GM12878 (cell line): ENCODE results near the gene STEAP2. TPM values are rescaled to one million over a fixed set of nuclear protein-coding genes. Genes with fewer than 3 reads are reported as not detected.

Experiments
- ATAC-seq: fragments of 200-7000 bp; cut with Tn5 transposase; 3 replicates; pipeline ENCODE4 v1.9.1; 2020; ENCODE audit warnings: mild to moderate bottlenecking, moderate library complexity
- BruUV-seq: library from RNA; stranded (reverse); fragments of 400-500 nt; replicated peaks from 2 replicates; lab custom pipeline; 2021; lab: Mats Ljungman, UMichigan
- CTCF ChIA-PET: fragments of 300-600 bp; sonication (Branson Sonifier 250); formaldehyde crosslinking; extraction: SDS; loops from one replicate; lab custom pipeline; 2021; ENCODE audit warnings: inconsistent platforms; lab: Yijun Ruan, JAX
- POLR2A ChIA-PET: fragments of 350-600 bp; formaldehyde crosslinking; extraction: SDS; loops from one replicate; lab custom pipeline; 2021; ENCODE audit warnings: inconsistent platforms; lab: Charles Lee
- RAD21 ChIA-PET: fragments of 300-600 bp; sonication (Branson Sonifier 250); formaldehyde crosslinking; loops from one replicate; lab custom pipeline; 2023; ENCODE audit warnings: antibody characterized with exemption; ENCODE audit not compliant: unreplicated experiment; lab: Charles Lee
- SMC1A ChIA-PET: fragments of 300-600 bp; sonication (Branson Sonifier 250); formaldehyde crosslinking; loops from one replicate; lab custom pipeline; 2023; ENCODE audit not compliant: unreplicated experiment, uncharacterized antibody; lab: Charles Lee
- DNase-seq: peaks from one replicate; pipeline ENCODE4 v3.0.0-alpha.2; 2011; ENCODE audit warnings: low read depth, low spot score
- FAIRE-seq: peaks from 3 replicates; lab custom pipeline; 2011; peaks lifted over from hg19 to GRCh38; lab: Jason Lieb, UNC
- H2AFZ ChIP-seq: 2 replicates; pipeline ENCODE4 v1.6.0; 2011; ENCODE audit warnings: low read depth, low read length, control low read depth; ENCODE audit not compliant: control insufficient read depth
- H3K27ac ChIP-seq: 2 replicates; pipeline ENCODE4 v1.5.1; 2011; ENCODE audit warnings: control low read depth; ENCODE audit not compliant: control insufficient read depth, insufficient read depth
- H3K27me3 ChIP-seq, 2 experiments: replicated peaks in 1 of 2; 2 replicates each; pipeline versions ENCODE4 v1.6.0 to v1.6.1; 2011; ENCODE audit warnings: low read length in 1 of 2; ENCODE audit not compliant: control insufficient read depth in 2 of 2, insufficient read depth in 2 of 2
- H3K36me3 ChIP-seq, 2 experiments: 2 replicates each; pipeline ENCODE4 v1.5.1; 2011; ENCODE audit warnings: low read length in 1 of 2; ENCODE audit not compliant: control insufficient read depth in 2 of 2, insufficient read depth in 2 of 2
- H3K4me1 ChIP-seq: 2 replicates; pipeline ENCODE4 v1.6.1; 2011; ENCODE audit warnings: mild to moderate bottlenecking, low read length, moderate library complexity, mixed read lengths; ENCODE audit not compliant: control insufficient read depth, insufficient read depth
- H3K4me2 ChIP-seq: 2 replicates; pipeline ENCODE4 v1.6.0; 2011; ENCODE audit warnings: control low read depth; ENCODE audit not compliant: control insufficient read depth, insufficient read depth
- H3K4me3 ChIP-seq: fragments of 200-600 bp; sonication (generic); 2 replicates; pipeline ENCODE4 v1.5.1; 2016
- H3K79me2 ChIP-seq: 2 replicates; pipeline ENCODE4 v1.6.0; 2011; ENCODE audit warnings: low read length; ENCODE audit not compliant: control insufficient read depth, insufficient read depth
- H3K9ac ChIP-seq: 2 replicates; pipeline ENCODE4 v1.8.0; 2011; ENCODE audit warnings: low read length, control low read depth, mixed read lengths; ENCODE audit not compliant: control insufficient read depth, insufficient read depth
- H3K9me3 ChIP-seq: replicated peaks from 3 replicates; pipeline ENCODE4 v1.5.1; 2011; ENCODE audit warnings: mild to moderate bottlenecking, low read length; ENCODE audit not compliant: control insufficient read depth, insufficient read depth
- H4K20me1 ChIP-seq: 2 replicates; pipeline ENCODE4 v1.6.0; 2011; ENCODE audit not compliant: control insufficient read depth, insufficient read depth
- ATF7 ChIP-seq: fragments of 450-650 bp; IDR thresholded peaks from 2 replicates; pipeline ENCODE4 v1.6.1; 2016; ENCODE audit warnings: low read depth, mild to moderate bottlenecking
- BHLHE40 ChIP-seq, 2 experiments: fragments of 450-650 bp in 1 of 2; IDR thresholded peaks; 2 replicates each; pipeline ENCODE4 v1.6.1; 2011 to 2017; ENCODE audit warnings: low read depth in 2 of 2, borderline replicate concordance in 1 of 2, improper control_type of control experiment in 1 of 2, low read length in 1 of 2, mild to moderate bottlenecking in 1 of 2
- ETV6 ChIP-seq, 2 experiments: fragments of 450-650 bp in 1 of 2; IDR thresholded peaks in 1 of 2; conservative IDR thresholded peaks in 1 of 2; 2 replicates each; pipeline ENCODE4 v1.6.1; 2014; ENCODE audit warnings: antibody characterized with exemption in 1 of 2, borderline replicate concordance in 1 of 2, low read depth in 1 of 2, mild to moderate bottlenecking in 1 of 2, moderate library complexity in 1 of 2
- HCFC1 ChIP-seq: fragments of 150-350 bp; IDR thresholded peaks from 2 replicates; pipeline ENCODE4 v1.6.1; 2014; ENCODE audit warnings: low read length
- KDM1A ChIP-seq: fragments of 200-600 bp; sonication (generic); IDR thresholded peaks from 2 replicates; pipeline ENCODE4 v1.6.1; 2016; ENCODE audit warnings: borderline replicate concordance
- MXI1 ChIP-seq: fragments of 150-350 bp; IDR thresholded peaks from 2 replicates; pipeline ENCODE4 v1.6.1; 2011; ENCODE audit warnings: low read depth, mild to moderate bottlenecking, inconsistent platforms, low read length, improper control_type of control experiment
- WGBS: methylation state at CpG from one replicate; pipeline ENCODE4 v1.1.6; 2016; ENCODE audit warnings: low lambda C conversion rate; ENCODE audit not compliant: insufficient replicate concordance, insufficient coverage; ENCODE audit errors: missing lambda C conversion rate; 5-methylcytosine and 5-hydroxymethylcytosine counted together
- in situ Hi-C: fragments of 300-500 bp; cut with MboI; formaldehyde crosslinking; loops from 9 replicates; pipeline ENCODE4 v1.14.3; 2018; ENCODE audit warnings: mixed read lengths
- intact Hi-C: fragments of 100-400 bp; cut with micrococcal nuclease; formaldehyde crosslinking; loops from one replicate; pipeline ENCODE4 v1.14.2; 2022; ENCODE audit not compliant: unreplicated experiment
- polyA plus RNA-seq, 11 experiments: library from polyadenylated mRNA; depleted of rRNA in 4 of 11; unstranded in 6 of 11; stranded (reverse) in 5 of 11; fragments of >200 nt; fragmentation: Nextera tagmentation in 4 of 11; fragmentation: Illumina TruSeq in 1 of 11; extraction: Ambion mirVana in 4 of 11; extraction: Trizol in 1 of 11; gene quantifications; 1 replicate in 1 of 11; 2 replicates in 10 of 11; pipeline versions ENCODE4 v1.2.1 to v1.2.3, GENCODE V29; 2011 to 2016; ENCODE audit warnings: inconsistent platforms in 2 of 11, missing spikeins in 2 of 11, low read depth in 1 of 11
- total RNA-seq, 4 experiments: library from RNA; depleted of rRNA in 3 of 4; stranded (reverse); fragments of >200 nt in 3 of 4; fragmentation: Illumina TruSeq in 1 of 4; extraction: Trizol in 1 of 4; gene quantifications; 2 replicates each; pipeline versions ENCODE4 v1.2.1 to v1.2.3, GENCODE V29; 2013 to 2021
- TF ChIP-seq, protein P1 (sequence below): fragments of 450-650 bp; IDR thresholded peaks from 2 replicates; pipeline ENCODE4 v1.6.1; 2017; ENCODE audit warnings: low read depth, mild to moderate bottlenecking, moderate library complexity
- TF ChIP-seq, protein P2 (sequence below): fragments of 450-650 bp; IDR thresholded peaks from 2 replicates; pipeline ENCODE4 v1.6.1; 2016; ENCODE audit warnings: mild to moderate bottlenecking
- TF ChIP-seq, protein P3 (sequence below): fragments of 450-650 bp; IDR thresholded peaks from 2 replicates; pipeline ENCODE4 v1.6.1; 2017; ENCODE audit warnings: mild to moderate bottlenecking, moderate library complexity

Gene STEAP2
- total and polyA plus RNA-seq, 10 of the 15 experiments (the other 5 are each of a cell fraction or from before 2014, with no cell fraction given): 0.64 to 17.6 (median 1.8) TPM

DNA sequence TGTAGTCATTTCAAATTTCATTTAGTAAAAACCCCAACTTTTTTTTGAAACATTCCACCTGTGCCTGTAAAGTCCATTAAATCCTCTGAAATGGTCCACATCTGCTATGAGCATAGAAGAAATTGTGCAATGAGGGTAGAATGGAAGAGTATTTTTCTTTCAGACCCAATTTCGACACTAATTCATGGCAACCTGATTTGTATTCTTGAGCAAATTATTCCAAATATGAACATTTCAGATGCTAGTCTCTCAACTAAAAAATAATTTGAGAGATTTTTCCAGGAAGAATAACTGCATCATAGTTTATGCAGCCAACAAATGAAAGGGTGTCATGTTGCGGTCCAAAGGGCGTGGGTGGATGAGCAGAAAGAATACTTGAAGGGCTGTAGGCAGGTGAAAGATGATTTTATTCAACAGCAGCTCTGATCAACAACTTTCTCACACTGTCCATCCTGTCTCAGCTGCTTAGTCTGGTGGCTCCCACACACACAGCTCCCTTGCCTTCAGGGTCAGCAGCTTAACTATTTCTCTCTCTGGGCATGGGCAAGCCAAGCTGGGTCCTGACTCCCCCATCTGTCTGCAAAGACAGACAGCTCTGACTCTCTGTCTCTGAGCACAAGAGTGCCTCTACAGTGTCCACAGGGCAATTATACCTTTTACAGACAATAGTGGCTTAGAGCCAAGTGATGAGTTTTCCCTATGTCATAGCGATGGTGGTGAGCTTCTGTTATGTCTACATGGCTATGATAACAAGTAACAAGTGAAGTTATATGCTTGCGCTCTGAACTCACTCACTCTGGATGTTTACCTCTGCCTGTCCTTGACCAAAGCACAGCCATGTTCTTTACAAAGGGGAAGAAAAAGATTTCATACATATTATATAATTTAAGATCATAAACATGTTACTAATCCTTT lies 11.5 kb downstream of the STEAP2 start:
- Histone ChIP-seq H3K9ac (no peak overlapping the region), H3K4me2 (no peak overlapping the region), H2AFZ (no peak overlapping the region), H3K4me1 (no peaks in the 10 kb centered on the region), H3K79me2 (no peaks in the 10 kb centered on the region), H4K20me1 (no peaks in the 10 kb centered on the region), H3K4me3 (no peak overlapping the region), H3K27ac (no peak overlapping the region), H3K36me3 (no peaks in the 10 kb centered on the region), H3K27me3 (no peaks in the 10 kb centered on the region), H3K9me3 (no peaks in the 10 kb centered on the region)
- in situ Hi-C loops: no loop called here
- POLR2A ChIA-PET: interaction anchor here (1.2 to 5.7 kb wide), 12 partner anchors 9 to 69 kb away, joined by 3 to 40 read pairs (median 5); partner anchors contain the start of genes CFAP69, STEAP1 and STEAP2
- BruUV-seq: no TSS peak
- peak; percentile 75 for ATAC-seq
- CTCF ChIA-PET: interaction anchor here (0.8 to 8.3 kb wide), 13 partner anchors 10 to 485 kb away, joined by 3 to 67 read pairs (median 4); partner anchors contain the start of genes STEAP1 and STEAP2
- peak; percentile 31 for FAIRE-seq
- 43% methylated on average over 5 of the region's 5 CpGs for WGBS
- RAD21 ChIA-PET: interaction anchor here (0.9 to 4.5 kb wide), 12 partner anchors 10 to 68 kb away, joined by 3 to 63 read pairs (median 4); partner anchors contain the start of genes CFAP69, STEAP1 and STEAP2
- SMC1A ChIA-PET: interaction anchor here (0.7 to 12.3 kb wide), 21 partner anchors 9 to 1414 kb away, joined by 3 to 116 read pairs (median 4); partner anchors contain the start of genes STEAP1 and STEAP2
- no peak for DNase-seq
- intact Hi-C loops: no loop called here
- TF ChIP-seq ATF7 (peak; percentile 44; the same call in 1 of the 2 replicates), HCFC1 (no peak), BHLHE40 (IDR thresholded peaks at IDR 0.05; ENCODE audit: borderline replicate concordance in 1 of 2, low read depth in 2 of 2, low read length in 1 of 2) (no peak), MXI1 (no peak), KDM1A (no peak), ETV6 (conservative IDR thresholded peaks at IDR 0.05 in 1 of 2, IDR thresholded peaks at IDR 0.05 in 1 of 2; ENCODE audit: borderline replicate concordance in 1 of 2, low read depth in 1 of 2) (no peak)
- TF ChIP-seq, protein P1, sequence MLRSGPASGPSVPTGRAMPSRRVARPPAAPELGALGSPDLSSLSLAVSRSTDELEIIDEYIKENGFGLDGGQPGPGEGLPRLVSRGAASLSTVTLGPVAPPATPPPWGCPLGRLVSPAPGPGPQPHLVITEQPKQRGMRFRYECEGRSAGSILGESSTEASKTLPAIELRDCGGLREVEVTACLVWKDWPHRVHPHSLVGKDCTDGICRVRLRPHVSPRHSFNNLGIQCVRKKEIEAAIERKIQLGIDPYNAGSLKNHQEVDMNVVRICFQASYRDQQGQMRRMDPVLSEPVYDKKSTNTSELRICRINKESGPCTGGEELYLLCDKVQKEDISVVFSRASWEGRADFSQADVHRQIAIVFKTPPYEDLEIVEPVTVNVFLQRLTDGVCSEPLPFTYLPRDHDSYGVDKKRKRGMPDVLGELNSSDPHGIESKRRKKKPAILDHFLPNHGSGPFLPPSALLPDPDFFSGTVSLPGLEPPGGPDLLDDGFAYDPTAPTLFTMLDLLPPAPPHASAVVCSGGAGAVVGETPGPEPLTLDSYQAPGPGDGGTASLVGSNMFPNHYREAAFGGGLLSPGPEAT: no peak; the same call in 1 of the 2 replicates
- TF ChIP-seq, protein P2, sequence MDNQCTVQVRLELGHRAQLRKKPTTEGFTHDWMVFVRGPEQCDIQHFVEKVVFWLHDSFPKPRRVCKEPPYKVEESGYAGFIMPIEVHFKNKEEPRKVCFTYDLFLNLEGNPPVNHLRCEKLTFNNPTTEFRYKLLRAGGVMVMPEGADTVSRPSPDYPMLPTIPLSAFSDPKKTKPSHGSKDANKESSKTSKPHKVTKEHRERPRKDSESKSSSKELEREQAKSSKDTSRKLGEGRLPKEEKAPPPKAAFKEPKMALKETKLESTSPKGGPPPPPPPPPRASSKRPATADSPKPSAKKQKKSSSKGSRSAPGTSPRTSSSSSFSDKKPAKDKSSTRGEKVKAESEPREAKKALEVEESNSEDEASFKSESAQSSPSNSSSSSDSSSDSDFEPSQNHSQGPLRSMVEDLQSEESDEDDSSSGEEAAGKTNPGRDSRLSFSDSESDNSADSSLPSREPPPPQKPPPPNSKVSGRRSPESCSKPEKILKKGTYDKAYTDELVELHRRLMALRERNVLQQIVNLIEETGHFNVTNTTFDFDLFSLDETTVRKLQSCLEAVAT: no peak
- TF ChIP-seq, protein P3, sequence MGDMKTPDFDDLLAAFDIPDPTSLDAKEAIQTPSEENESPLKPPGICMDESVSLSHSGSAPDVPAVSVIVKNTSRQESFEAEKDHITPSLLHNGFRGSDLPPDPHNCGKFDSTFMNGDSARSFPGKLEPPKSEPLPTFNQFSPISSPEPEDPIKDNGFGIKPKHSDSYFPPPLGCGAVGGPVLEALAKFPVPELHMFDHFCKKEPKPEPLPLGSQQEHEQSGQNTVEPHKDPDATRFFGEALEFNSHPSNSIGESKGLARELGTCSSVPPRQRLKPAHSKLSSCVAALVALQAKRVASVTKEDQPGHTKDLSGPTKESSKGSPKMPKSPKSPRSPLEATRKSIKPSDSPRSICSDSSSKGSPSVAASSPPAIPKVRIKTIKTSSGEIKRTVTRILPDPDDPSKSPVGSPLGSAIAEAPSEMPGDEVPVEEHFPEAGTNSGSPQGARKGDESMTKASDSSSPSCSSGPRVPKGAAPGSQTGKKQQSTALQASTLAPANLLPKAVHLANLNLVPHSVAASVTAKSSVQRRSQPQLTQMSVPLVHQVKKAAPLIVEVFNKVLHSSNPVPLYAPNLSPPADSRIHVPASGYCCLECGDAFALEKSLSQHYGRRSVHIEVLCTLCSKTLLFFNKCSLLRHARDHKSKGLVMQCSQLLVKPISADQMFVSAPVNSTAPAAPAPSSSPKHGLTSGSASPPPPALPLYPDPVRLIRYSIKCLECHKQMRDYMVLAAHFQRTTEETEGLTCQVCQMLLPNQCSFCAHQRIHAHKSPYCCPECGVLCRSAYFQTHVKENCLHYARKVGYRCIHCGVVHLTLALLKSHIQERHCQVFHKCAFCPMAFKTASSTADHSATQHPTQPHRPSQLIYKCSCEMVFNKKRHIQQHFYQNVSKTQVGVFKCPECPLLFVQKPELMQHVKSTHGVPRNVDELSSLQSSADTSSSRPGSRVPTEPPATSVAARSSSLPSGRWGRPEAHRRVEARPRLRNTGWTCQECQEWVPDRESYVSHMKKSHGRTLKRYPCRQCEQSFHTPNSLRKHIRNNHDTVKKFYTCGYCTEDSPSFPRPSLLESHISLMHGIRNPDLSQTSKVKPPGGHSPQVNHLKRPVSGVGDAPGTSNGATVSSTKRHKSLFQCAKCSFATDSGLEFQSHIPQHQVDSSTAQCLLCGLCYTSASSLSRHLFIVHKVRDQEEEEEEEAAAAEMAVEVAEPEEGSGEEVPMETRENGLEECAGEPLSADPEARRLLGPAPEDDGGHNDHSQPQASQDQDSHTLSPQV: peak; percentile 97
